Measurements from ENCODE around the gene MTHFD1L.

MTHFD1L gene

GRCh38 chr6:150962436-150962835, 96.9 kb downstream of the MTHFD1L start:
- no peak for DNase-seq (ENCODE audit: low read depth)
- no peak for TF ChIP-seq CTCF (conservative IDR thresholded peaks at IDR 0.05; ENCODE audit: low read length)
- H3K4me3 ChIP-seq (ENCODE audit: low read length): no peak overlapping the region

- DNase-seq (ENCODE audit: low read depth): no peak
- no peak for TF ChIP-seq CTCF (conservative IDR thresholded peaks at IDR 0.05; ENCODE audit: low read length)
Measured at GRCh38 chr6:150964765-150965164, 99.3 kb downstream of the MTHFD1L start.

GRCh38 chr6:150966786-150967185, 101.3 kb downstream of the MTHFD1L start:
- TF ChIP-seq CTCF (conservative IDR thresholded peaks at IDR 0.05; ENCODE audit: low read length): no peak
- H3K4me3 ChIP-seq (ENCODE audit: low read length): no peak overlapping the region
- no peak for DNase-seq (ENCODE audit: low read depth)

More at GRCh38 chr6:150964765-150965164, 99.3 kb downstream of the MTHFD1L start:
- H3K4me3 ChIP-seq (ENCODE audit: low read length): no peak overlapping the region

GRCh38 chr6:150967381-150967780, 101.9 kb downstream of the MTHFD1L start:
- TF ChIP-seq CTCF (conservative IDR thresholded peaks at IDR 0.05; ENCODE audit: low read length): no peak
- no peak for DNase-seq (ENCODE audit: low read depth)
- no peak overlapping the region for H3K4me3 ChIP-seq (ENCODE audit: low read length)

GRCh38 chr6:150967910-150968309, 102.4 kb downstream of the MTHFD1L start:
- DNase-seq (ENCODE audit: low read depth): no peak
- no peak for TF ChIP-seq CTCF (conservative IDR thresholded peaks at IDR 0.05; ENCODE audit: low read length)
- no peak overlapping the region for H3K4me3 ChIP-seq (ENCODE audit: low read length)

- TF ChIP-seq CTCF (conservative IDR thresholded peaks at IDR 0.05; ENCODE audit: low read length): no peak
- DNase-seq (ENCODE audit: low read depth): no peak
- H3K4me3 ChIP-seq (ENCODE audit: low read length): no peak overlapping the region
Measured at GRCh38 chr6:150969901-150970300, 104.4 kb downstream of the MTHFD1L start.

GRCh38 chr6:150971219-150971618, 105.7 kb downstream of the MTHFD1L start:
- H3K4me3 ChIP-seq (ENCODE audit: low read length): no peak overlapping the region
- no peak for TF ChIP-seq CTCF (conservative IDR thresholded peaks at IDR 0.05; ENCODE audit: low read length)
- DNase-seq (ENCODE audit: low read depth): no peak

Measured in AG10803 (cell line).